Left ventricle myocardium inferior (tissue), 1 donor: ENCODE data around the gene TGFBR3. TPM values are rescaled to one million over a fixed set of nuclear protein-coding genes. Genes with fewer than 3 reads are reported as not detected.

Experiments used
- DNase-seq: peaks from one replicate; pipeline ENCODE4 v3.0.0-alpha.2; 2020
- H3K27ac ChIP-seq: fragments of 200-600 bp; replicated peaks from 2 replicates; pipeline ENCODE4 v1.8.0; 2021
- H3K27me3 ChIP-seq: fragments of 200-600 bp; 2 replicates; pipeline ENCODE4 v1.8.0; 2021; ENCODE audit warnings: low read depth
- H3K36me3 ChIP-seq: fragments of 200-600 bp; 2 replicates; pipeline ENCODE4 v1.8.0; 2021
- H3K4me1 ChIP-seq: fragments of 200-600 bp; 2 replicates; pipeline ENCODE4 v1.8.0; 2021
- H3K4me3 ChIP-seq: fragments of 200-600 bp; 2 replicates; pipeline ENCODE4 v1.8.0; 2021; ENCODE audit warnings: mild to moderate bottlenecking, moderate library complexity
- H3K9me3 ChIP-seq: fragments of 200-600 bp; replicated peaks from 2 replicates; pipeline ENCODE4 v1.8.0; 2021
- CTCF ChIP-seq: fragments of 200-600 bp; IDR thresholded peaks from 2 replicates; pipeline ENCODE4 v1.8.0; 2021; ENCODE audit warnings: antibody characterized with exemption, mild to moderate bottlenecking, borderline replicate concordance
- intact Hi-C: fragments of 100-400 bp; cut with micrococcal nuclease; formaldehyde crosslinking; loops from one replicate; pipeline ENCODE4 v1.11.0; 2022
- total RNA-seq: library from RNA; stranded (reverse); fragmentation: NEBNext Ultra II Directional; extraction: Animal tissue kit (Norgen Biotek cat#: 25700); gene quantifications from one replicate; pipeline ENCODE4 v1.2.1, GENCODE V29; 2021
- donor health status: DM: no; HTN: yes; CAD: no; lungs with severe emphysema.

Gene TGFBR3
- total RNA-seq, 1 donor from 2014 or later: 24.6 TPM

- no peaks in the 10 kb centered on the region for H3K27me3 ChIP-seq
- H3K9me3 ChIP-seq: no peaks in the 10 kb centered on the region
- intact Hi-C loops: no loop called here
- H3K27ac ChIP-seq: peak overlapping the region; percentile 83
- peaks cover 65% of the 10 kb centered on the region for H3K4me1 ChIP-seq
- H3K4me3 ChIP-seq: no peak overlapping the region
- TF ChIP-seq CTCF: no peak
- DNase-seq: no peak
- peaks cover 39% of the 10 kb centered on the region for H3K36me3 ChIP-seq
Observed at GRCh38 chr1:91706140-91706957, 179.6 kb downstream of the TGFBR3 start.

- H3K36me3 ChIP-seq: peaks cover 27% of the 10 kb centered on the region
- H3K27me3 ChIP-seq: no peaks in the 10 kb centered on the region
- intact Hi-C loops: no loop called here
- no peak for TF ChIP-seq CTCF
- no peaks in the 10 kb centered on the region for H3K9me3 ChIP-seq
- no peak for DNase-seq
- H3K4me1 ChIP-seq: peaks cover 66% of the 10 kb centered on the region
- H3K27ac ChIP-seq: peak overlapping the region; percentile 83
- no peak overlapping the region for H3K4me3 ChIP-seq
Observed at GRCh38 chr1:91704746-91705145, 181.2 kb downstream of the TGFBR3 start.

GRCh38 chr1:91703095-91703494 lies 182.9 kb downstream of the TGFBR3 start:
- intact Hi-C loops: no loop called here
- no peak for TF ChIP-seq CTCF
- Histone ChIP-seq H3K4me1 (peaks cover 71% of the 10 kb centered on the region), H3K27me3 (no peaks in the 10 kb centered on the region), H3K9me3 (no peaks in the 10 kb centered on the region), H3K27ac (no peak overlapping the region), H3K4me3 (no peak overlapping the region), H3K36me3 (peaks cover 18% of the 10 kb centered on the region)
- no peak for DNase-seq

GRCh38 chr1:91701472-91701869 lies 184.5 kb downstream of the TGFBR3 start:
- H3K9me3 ChIP-seq: no peaks in the 10 kb centered on the region
- intact Hi-C loops: no loop called here
- no peak for TF ChIP-seq CTCF
- H3K27me3 ChIP-seq: no peaks in the 10 kb centered on the region
- peaks cover 74% of the 10 kb centered on the region for H3K4me1 ChIP-seq
- no peak overlapping the region for H3K4me3 ChIP-seq
- DNase-seq: no peak
- peaks cover 2% of the 10 kb centered on the region for H3K36me3 ChIP-seq
- H3K27ac ChIP-seq: peak overlapping the region; percentile 58

- Histone ChIP-seq H3K27ac (peak overlapping the region; percentile 58), H3K9me3 (no peaks in the 10 kb centered on the region), H3K27me3 (no peaks in the 10 kb centered on the region), H3K4me3 (no peak overlapping the region), H3K36me3 (no peaks in the 10 kb centered on the region), H3K4me1 (peaks cover 74% of the 10 kb centered on the region)
- no peak for TF ChIP-seq CTCF
- intact Hi-C loops: no loop called here
- DNase-seq: no peak
Observed at GRCh38 chr1:91700771-91701471, 185.0 kb downstream of the TGFBR3 start.
